Measurements from ENCODE around the gene DCPS.

Gene DCPS

DNA sequence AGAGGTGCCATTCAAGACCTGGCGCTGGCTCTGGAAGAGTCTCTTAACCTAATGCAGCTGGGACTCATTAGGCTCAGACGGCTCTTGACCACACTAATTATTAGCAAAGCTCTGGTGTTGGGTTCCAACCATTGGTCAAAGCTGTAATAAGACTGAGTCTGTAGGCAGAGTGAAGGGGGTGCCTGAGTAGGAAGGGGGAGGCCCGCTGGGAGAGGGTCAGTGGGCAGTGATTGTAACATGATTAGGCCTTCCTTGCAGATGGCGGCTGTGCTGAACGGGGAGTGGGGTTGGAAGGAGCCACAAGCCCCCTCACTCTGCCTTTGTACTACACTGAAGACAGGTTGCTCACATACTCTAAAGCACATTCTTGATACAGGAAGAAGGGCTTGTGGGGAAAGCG lies 40.4 kb upstream of the DCPS start:
- TF ChIP-seq, protein P1, sequence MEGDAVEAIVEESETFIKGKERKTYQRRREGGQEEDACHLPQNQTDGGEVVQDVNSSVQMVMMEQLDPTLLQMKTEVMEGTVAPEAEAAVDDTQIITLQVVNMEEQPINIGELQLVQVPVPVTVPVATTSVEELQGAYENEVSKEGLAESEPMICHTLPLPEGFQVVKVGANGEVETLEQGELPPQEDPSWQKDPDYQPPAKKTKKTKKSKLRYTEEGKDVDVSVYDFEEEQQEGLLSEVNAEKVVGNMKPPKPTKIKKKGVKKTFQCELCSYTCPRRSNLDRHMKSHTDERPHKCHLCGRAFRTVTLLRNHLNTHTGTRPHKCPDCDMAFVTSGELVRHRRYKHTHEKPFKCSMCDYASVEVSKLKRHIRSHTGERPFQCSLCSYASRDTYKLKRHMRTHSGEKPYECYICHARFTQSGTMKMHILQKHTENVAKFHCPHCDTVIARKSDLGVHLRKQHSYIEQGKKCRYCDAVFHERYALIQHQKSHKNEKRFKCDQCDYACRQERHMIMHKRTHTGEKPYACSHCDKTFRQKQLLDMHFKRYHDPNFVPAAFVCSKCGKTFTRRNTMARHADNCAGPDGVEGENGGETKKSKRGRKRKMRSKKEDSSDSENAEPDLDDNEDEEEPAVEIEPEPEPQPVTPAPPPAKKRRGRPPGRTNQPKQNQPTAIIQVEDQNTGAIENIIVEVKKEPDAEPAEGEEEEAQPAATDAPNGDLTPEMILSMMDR (IDR thresholded peaks at IDR 0.05; ENCODE audit: borderline replicate concordance, insufficient read depth, low read depth, low read length), result no peak
- no peak overlapping the region for H3K4me3 ChIP-seq (ENCODE audit: low read depth, low read length)

DNA sequence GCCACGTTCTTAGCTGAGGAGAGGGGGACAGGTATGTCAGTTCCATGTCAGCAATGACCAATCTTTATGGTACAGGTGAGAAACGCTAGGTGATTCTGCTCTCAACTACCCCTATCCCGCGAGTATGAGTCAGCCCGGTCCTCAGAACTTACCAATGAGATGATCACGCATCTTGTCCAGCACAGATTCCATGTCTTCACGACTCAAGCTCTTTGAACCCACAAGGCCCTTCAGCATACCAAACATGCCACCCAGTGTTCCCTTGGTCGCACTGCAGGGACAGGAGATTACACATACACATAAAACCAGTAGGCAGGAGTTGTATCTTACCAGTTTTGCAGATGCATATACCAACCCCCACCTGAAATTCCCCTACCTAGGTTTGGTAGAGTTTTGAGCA lies 38.0 kb upstream of the DCPS start:
- TF ChIP-seq, protein P1 (IDR thresholded peaks at IDR 0.05; ENCODE audit: borderline replicate concordance, insufficient read depth, low read depth, low read length), result no peak
- no peak overlapping the region for H3K4me3 ChIP-seq (ENCODE audit: low read depth, low read length)

GRCh38 chr11:126267650-126268049 lies 36.2 kb upstream of the DCPS start:
- H3K4me3 ChIP-seq (ENCODE audit: low read depth, low read length), result peak overlapping the region; percentile 92
- TF ChIP-seq, protein P1 (IDR thresholded peaks at IDR 0.05; ENCODE audit: borderline replicate concordance, insufficient read depth, low read depth, low read length), result no peak

- TF ChIP-seq, protein P1 (IDR thresholded peaks at IDR 0.05; ENCODE audit: borderline replicate concordance, insufficient read depth, low read depth, low read length), result no peak
- peak overlapping the region; percentile 92 for H3K4me3 ChIP-seq (ENCODE audit: low read depth, low read length)
These were observed 35.5 kb upstream of the DCPS start for GRCh38 chr11:126268361-126268707.

DNA sequence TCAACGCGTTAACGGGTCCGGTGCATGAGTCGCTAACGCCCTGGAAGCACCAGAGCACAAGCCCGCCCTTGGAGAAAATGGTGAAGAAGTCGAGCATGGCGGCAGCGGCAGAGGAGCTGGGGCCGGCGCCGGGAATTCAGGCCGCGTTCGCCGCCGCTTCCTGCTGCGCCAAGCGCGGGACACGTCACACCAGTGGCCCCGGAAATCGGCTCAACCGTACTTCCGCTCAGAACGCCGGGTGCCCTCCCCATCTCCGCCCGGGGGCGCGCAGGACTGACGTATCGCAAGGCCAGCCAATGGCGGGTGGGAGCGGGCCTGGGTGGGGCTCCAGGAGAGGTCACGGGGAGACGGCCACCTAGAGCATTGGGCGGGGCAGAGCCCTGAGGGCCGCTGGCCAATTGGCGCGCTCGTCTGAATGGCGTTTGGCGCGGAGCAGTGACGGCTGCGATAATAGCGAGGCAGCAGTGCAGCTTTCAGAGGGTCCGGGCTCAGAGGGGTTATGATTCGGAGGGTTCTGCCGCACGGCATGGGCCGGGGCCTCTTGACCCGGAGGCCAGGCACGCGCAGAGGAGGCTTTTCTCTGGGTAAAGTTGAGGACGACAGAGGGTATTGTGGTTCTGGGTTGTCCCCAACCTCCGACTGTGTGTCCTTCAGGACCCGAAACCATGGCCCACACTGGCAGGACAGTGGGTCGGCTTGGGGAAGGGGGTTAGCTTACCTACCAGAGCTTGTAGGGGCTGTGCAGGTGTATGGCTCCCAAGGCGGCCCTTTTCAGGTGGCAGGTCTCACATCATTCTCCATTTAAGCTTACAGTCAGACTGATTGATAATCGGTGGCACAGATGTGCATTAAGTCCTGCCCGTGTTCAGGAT lies 34.9 kb upstream of the DCPS start, which contains the start of the genes FOXRED1 and SRPRA:
Gene FOXRED1 (plus strand): TSS at position 447 of the 872 bp plus-strand sequence. CDS start 53 bp downstream, at position 500.
Gene SRPRA (minus strand): TSS at position 188 of the 872 bp plus-strand sequence. CDS start 91 bp downstream, at position 97.
- peak within 1 kb of the TSS; percentile 92 for H3K4me3 ChIP-seq (ENCODE audit: low read depth, low read length)
- TF ChIP-seq, protein P1 (IDR thresholded peaks at IDR 0.05; ENCODE audit: borderline replicate concordance, insufficient read depth, low read depth, low read length), result no peak

- no peak overlapping the region for H3K4me3 ChIP-seq (ENCODE audit: low read depth, low read length)
- TF ChIP-seq, protein P1 (IDR thresholded peaks at IDR 0.05; ENCODE audit: borderline replicate concordance, insufficient read depth, low read depth, low read length), result no peak
These were observed 26.5 kb upstream of the DCPS start for GRCh38 chr11:126277322-126277721.

DNA sequence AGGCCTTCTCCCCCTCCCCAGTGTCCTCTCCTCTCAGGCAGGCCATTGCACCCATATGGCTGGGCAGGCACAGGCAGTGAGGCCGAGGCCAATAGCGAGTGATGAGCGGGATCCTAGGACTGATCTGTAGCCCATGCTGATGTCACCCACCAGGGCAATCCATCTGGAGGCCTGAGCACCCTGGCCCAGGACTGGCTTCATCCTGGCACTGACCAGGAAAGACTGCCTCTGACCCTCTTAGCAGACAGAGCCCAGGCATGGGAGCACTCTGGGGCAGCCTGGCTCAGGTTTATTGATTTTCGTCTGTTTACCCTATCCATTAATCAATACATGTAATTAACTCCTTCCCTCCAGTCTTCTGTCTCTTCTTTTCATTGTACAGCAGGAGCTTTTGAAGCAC lies 26.1 kb upstream of the DCPS start:
- TF ChIP-seq, protein P1 (IDR thresholded peaks at IDR 0.05; ENCODE audit: borderline replicate concordance, insufficient read depth, low read depth, low read length), result no peak
- no peak overlapping the region for H3K4me3 ChIP-seq (ENCODE audit: low read depth, low read length)

Data from GM12875 (cell line).